GM12801 (cell line): ENCODE data around the gene PDCD1.

ENCODE experiments used
- CTCF ChIP-seq: IDR thresholded peaks from one replicate; pipeline ENCODE4 v1.5.1; 2011; ENCODE audit warnings: control low read depth; ENCODE audit not compliant: insufficient read length; ENCODE audit errors: extremely low read depth

Gene PDCD1

GRCh38 chr2:241846406-241846805 is 12.3 kb downstream of the PDCD1 start:
- TF ChIP-seq CTCF, result no peak

GRCh38 chr2:241844831-241845578 is 13.7 kb downstream of the PDCD1 start:
- no peak for TF ChIP-seq CTCF

- no peak for TF ChIP-seq CTCF
Measured at GRCh38 chr2:241844066-241844728, 14.5 kb downstream of the PDCD1 start.

GRCh38 chr2:241843321-241844065 is 15.2 kb downstream of the PDCD1 start:
- TF ChIP-seq CTCF, result no peak

GRCh38 chr2:241842620-241843211 is 16.0 kb downstream of the PDCD1 start:
- TF ChIP-seq CTCF, result no peak

GRCh38 chr2:241842067-241842415 is 16.7 kb downstream of the PDCD1 start:
- no peak for TF ChIP-seq CTCF
